ENCODE results near the gene RNF112. TPM values are rescaled to one million over a fixed set of nuclear protein-coding genes. Genes with fewer than 3 reads are reported as not detected.

RNF112 gene
- total and polyA plus RNA-seq, 2 of the 8 experiments (the other 6 are each of a cell fraction or from before 2014, with no cell fraction given): 1.1 to 2.2 TPM

GRCh38 chr17:19457046-19457445, 46.0 kb downstream of the RNF112 start (continued):
- TF ChIP-seq ZNF274 (IDR thresholded peaks at IDR 0.05; ENCODE audit: borderline replicate concordance, extremely low read depth, low read length) (no peak), POLR2A (IDR thresholded peaks at IDR 0.05; ENCODE audit: control extremely low read depth in 1 of 2, low read depth in 2 of 2, low read length in 2 of 2) (no peak), RXRA (IDR thresholded peaks at IDR 0.05; ENCODE audit: insufficient read depth, low read depth, low read length) (no peak), CTCF (IDR thresholded peaks at IDR 0.05; ENCODE audit: control extremely low read depth in 1 of 3, insufficient read depth in 1 of 3, low read depth in 1 of 3, low read length in 3 of 3) (no peak)

Data from H1 (cell line).